B cell (primary cell): ENCODE results near the gene LRBA. TPM values are rescaled to one million over a fixed set of nuclear protein-coding genes. Genes with fewer than 3 reads are reported as not detected.

ENCODE experiments used
- ATAC-seq: fragments of 200-7000 bp; cut with Tn5 transposase; one replicate; pipeline ENCODE4 v1.10.0; 2021; ENCODE audit warnings: low read depth, mild to moderate bottlenecking, moderate number of reproducible peaks, moderate library complexity
- CTCF ChIA-PET: fragments of 350-600 bp; sonication (Branson Sonifier 250); formaldehyde crosslinking; loops from one replicate; lab custom pipeline; 2021; ENCODE audit warnings: antibody characterized with exemption, inconsistent platforms; lab: Charles Lee
- POLR2A ChIA-PET: fragments of 350-600 bp; sonication (Branson Sonifier 250); formaldehyde crosslinking; loops from one replicate; lab custom pipeline; 2021; ENCODE audit warnings: antibody characterized with exemption; lab: Charles Lee
- DNase-seq: peaks from one replicate; pipeline ENCODE4 v3.0.0; 2013
- H2AFZ ChIP-seq: 2 replicates; pipeline ENCODE4 v1.6.1; 2012; ENCODE audit warnings: mild to moderate bottlenecking, low read depth, low read length; ENCODE audit not compliant: insufficient read depth, poor library complexity, severe bottlenecking
- H3K27ac ChIP-seq, 2 donors: 1 replicate in 1 of 2; 2 replicates in 1 of 2; pipeline ENCODE4 v1.5.1; 2012 to 2013; ENCODE audit warnings: low read length in 2 of 2, mild to moderate bottlenecking in 2 of 2, moderate library complexity in 1 of 2
- H3K27me3 ChIP-seq, 4 experiments: fragments of 200-600 bp in 1 of 4; sonication (generic) in 1 of 4; replicated peaks in 1 of 4; 1 replicate in 2 of 4; 2 replicates in 2 of 4; pipeline versions ENCODE4 v1.6.1 to v1.7.0; 2013 to 2016; ENCODE audit warnings: low read length in 3 of 4, mild to moderate bottlenecking in 2 of 4, mixed read lengths in 1 of 4, moderate library complexity in 1 of 4; ENCODE audit not compliant: insufficient read depth in 4 of 4, control insufficient read depth in 3 of 4; ENCODE audit errors: control extremely low read depth in 1 of 4
- H3K36me3 ChIP-seq, 2 experiments: replicated peaks in 1 of 2; 1 replicate in 1 of 2; 2 replicates in 1 of 2; pipeline versions ENCODE4 v1.6.1 to v1.7.1; 2013; ENCODE audit warnings: low read length in 1 of 2; ENCODE audit not compliant: insufficient read depth in 2 of 2, control insufficient read depth in 1 of 2; ENCODE audit errors: control extremely low read depth in 1 of 2, extremely low read depth in 1 of 2
- H3K4me1 ChIP-seq, 2 donors: fragments of 200-600 bp in 1 of 2; sonication (generic) in 1 of 2; 1 replicate in 1 of 2; 2 replicates in 1 of 2; pipeline versions ENCODE4 v1.5.1 to v1.6.1; 2013 to 2017; ENCODE audit warnings: low read length in 2 of 2; ENCODE audit not compliant: control insufficient read depth in 2 of 2, insufficient read depth in 2 of 2
- H3K4me2 ChIP-seq: replicated peaks from 2 replicates; pipeline ENCODE3; 2012; ENCODE audit warnings: mild to moderate bottlenecking, low read depth, low read length; ENCODE audit not compliant: poor library complexity, severe bottlenecking
- H3K4me3 ChIP-seq, 5 experiments: fragments of 200-600 bp in 1 of 5; sonication (generic) in 1 of 5; 1 replicate in 3 of 5; 2 replicates in 2 of 5; pipeline versions ENCODE4 v1.5.1 to v1.7.0; 2011 to 2016; ENCODE audit warnings: low read length in 4 of 5, mild to moderate bottlenecking in 4 of 5, low read depth in 2 of 5, control low read depth in 1 of 5, moderate library complexity in 1 of 5; ENCODE audit not compliant: insufficient read depth in 1 of 5; ENCODE audit errors: control extremely low read depth in 1 of 5, extremely low read depth in 1 of 5
- H3K79me2 ChIP-seq: fragments of 200-600 bp; sonication (generic); one replicate; pipeline ENCODE4 v1.6.0; 2016; ENCODE audit warnings: low read length; ENCODE audit not compliant: control insufficient read depth, insufficient read depth
- H3K9ac ChIP-seq: fragments of 200-600 bp; sonication (generic); 2 replicates; pipeline ENCODE4 v1.6.1; 2017; ENCODE audit warnings: mild to moderate bottlenecking, low read length, moderate library complexity
- H3K9me3 ChIP-seq, 3 donors: one replicate each; pipeline versions ENCODE4 v1.6.1 to v1.7.1; 2013; ENCODE audit warnings: low read length in 2 of 3; ENCODE audit not compliant: control insufficient read depth in 2 of 3, insufficient read depth in 1 of 3; ENCODE audit errors: control extremely low read depth in 1 of 3
- H4K20me1 ChIP-seq: 2 replicates; pipeline ENCODE4 v1.6.0; 2012; ENCODE audit warnings: mild to moderate bottlenecking, low read length; ENCODE audit not compliant: insufficient read depth, control insufficient read depth, poor library complexity, severe bottlenecking
- H3K27ac Mint-ChIP-seq: one replicate; pipeline ENCODE4 v1.8.0; 2021; ENCODE audit warnings: mixed read lengths
- H3K27me3 Mint-ChIP-seq: one replicate; pipeline ENCODE4 v1.8.0; 2021; ENCODE audit warnings: mixed read lengths
- H3K4me1 Mint-ChIP-seq: one replicate; pipeline ENCODE4 v1.8.0; 2021; ENCODE audit warnings: mixed read lengths
- H3K4me3 Mint-ChIP-seq: one replicate; pipeline ENCODE4 v1.8.0; 2021; ENCODE audit warnings: mixed read lengths
- H3K9me3 Mint-ChIP-seq: one replicate; pipeline ENCODE4 v1.8.0; 2022; ENCODE audit warnings: mixed read lengths; ENCODE audit not compliant: insufficient read depth
- CTCF ChIP-seq: fragments of 200-600 bp; IDR thresholded peaks from one replicate; pipeline ENCODE4 v1.8.0; 2022; ENCODE audit warnings: antibody characterized with exemption, mild to moderate bottlenecking
- EZH2 ChIP-seq: IDR thresholded peaks from 2 replicates; pipeline ENCODE4 v1.6.1; 2012; ENCODE audit warnings: borderline replicate concordance, low read depth, mild to moderate bottlenecking, moderate library complexity, low read length; ENCODE audit not compliant: insufficient read depth, poor library complexity, severe bottlenecking
- WGBS: methylation state at CpG from one replicate; pipeline ENCODE4 v1.1.5; 2013; ENCODE audit warnings: missing lambda C conversion rate; ENCODE audit not compliant: insufficient coverage; 5-methylcytosine and 5-hydroxymethylcytosine counted together
- intact Hi-C: fragments of 100-400 bp; cut with micrococcal nuclease; formaldehyde crosslinking; loops from one replicate; pipeline ENCODE4 v1.10.0; 2022
- polyA plus RNA-seq: library from polyadenylated mRNA; depleted of rRNA; stranded (reverse); fragments of >200 nt; gene quantifications from 2 replicates; pipeline ENCODE4 v1.2.3, GENCODE V29; 2012
- total RNA-seq, 2 donors: library from RNA; stranded (reverse); fragments of 120-200 nt in 1 of 2; gene quantifications; 1 replicate in 1 of 2; 2 replicates in 1 of 2; pipeline versions ENCODE4 v1.2.3 to v1.2.4, GENCODE V29; 2013 to 2022

LRBA gene
- total and polyA plus RNA-seq, 2 donors (not counting 1 experiment from before 2014, with no cell fraction given), result 17.5 to 86.7 TPM

DNA sequence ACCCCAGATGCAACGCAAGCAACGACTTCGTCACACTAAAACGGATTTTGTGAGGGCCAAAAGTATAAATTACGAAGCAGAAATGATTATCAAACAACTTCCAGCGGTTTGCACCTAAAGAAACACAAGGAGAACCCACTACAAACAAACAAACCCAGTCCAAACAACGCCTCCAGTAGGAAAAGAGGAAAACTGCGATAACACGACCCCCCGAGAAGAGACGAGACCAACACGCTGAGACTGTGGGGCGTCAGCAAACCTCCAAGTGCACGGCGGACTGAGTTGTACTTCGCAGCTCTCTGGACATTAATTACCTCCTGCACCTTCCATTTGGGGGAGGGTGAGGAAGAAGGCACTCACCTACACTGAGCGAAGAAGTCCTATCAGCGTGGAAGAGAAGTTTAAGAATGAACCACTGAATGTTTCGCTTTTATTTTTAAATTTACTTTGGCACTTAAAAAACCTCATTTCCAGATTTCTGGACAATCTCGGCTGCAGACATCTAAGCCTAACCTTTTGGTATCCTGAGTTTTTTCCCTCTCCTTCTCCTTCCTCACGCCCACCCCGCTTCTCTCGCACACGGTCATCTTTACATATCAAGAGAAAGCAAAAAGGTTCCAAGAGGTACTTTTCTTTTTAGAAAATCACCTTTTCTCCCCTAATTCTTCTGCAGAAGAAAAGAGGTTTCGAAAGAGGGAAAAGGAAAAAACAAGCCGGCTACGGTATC lies 432.8 kb downstream of the LRBA start, which contains the start of gene MAB21L2:
Gene MAB21L2, plus strand, starts transcription at position 6 of the 727 bp plus-strand sequence. CDS start 879 bp downstream, outside the sequence.
- Mint-ChIP-seq H3K27me3 (no peaks in the 10 kb centered on the region), H3K9me3 (no peaks in the 10 kb centered on the region), H3K27ac (no peak within 1 kb of the TSS), H3K4me3 (no peak within 1 kb of the TSS), H3K4me1 (no peaks in the 10 kb centered on the region)
- no peaks in the 10 kb centered on the region for H3K79me2 ChIP-seq
- no peak within 1 kb of the TSS for H3K9ac ChIP-seq
- DNase-seq (no peak), ATAC-seq (no peak)
- H4K20me1 ChIP-seq, result no peaks in the 10 kb centered on the region
- no peak for TF ChIP-seq EZH2
- TF ChIP-seq CTCF, result no peak
- H3K4me2 ChIP-seq, result no peak within 1 kb of the TSS
- 97% methylated on average over 11 of the region's 27 CpGs for WGBS
- peaks cover 0 to 26% (median 0%) of the 10 kb centered on the region in 3 donors for H3K9me3 ChIP-seq
- intact Hi-C loops, result no loop called here
- peaks cover 2 to 38% of the 10 kb centered on the region in 2 experiments for H3K36me3 ChIP-seq
- H3K4me1 ChIP-seq, result no peaks in the 10 kb centered on the region
- H3K27me3 ChIP-seq, result no peaks in the 10 kb centered on the region
- no peak within 1 kb of the TSS for H2AFZ ChIP-seq
- ChIA-PET CTCF (no interaction called here), POLR2A (no interaction called here)
- H3K27ac ChIP-seq, result no peak within 1 kb of the TSS
- no peak within 1 kb of the TSS for H3K4me3 ChIP-seq

GRCh38 chr4:150581641-150582051 lies 433.4 kb downstream of the LRBA start:
- H3K27ac ChIP-seq, result no peak overlapping the region
- DNase-seq, result no peak

More at GRCh38 chr4:150581641-150582051, 433.4 kb downstream of the LRBA start:
- CTCF ChIA-PET, result no interaction called here
- Histone ChIP-seq H3K27me3 (no peaks in the 10 kb centered on the region), H2AFZ (no peak overlapping the region), H3K4me2 (no peak overlapping the region), H3K9me3 (peaks cover 0 to 26% (median 0%) of the 10 kb centered on the region in 3 donors), H3K9ac (no peak overlapping the region), H3K4me1 (no peaks in the 10 kb centered on the region), H3K79me2 (no peaks in the 10 kb centered on the region), H3K36me3 (peaks cover 2 to 34% of the 10 kb centered on the region in 2 experiments), H3K4me3 (no peak overlapping the region), H4K20me1 (no peaks in the 10 kb centered on the region)
- Mint-ChIP-seq H3K27me3 (no peaks in the 10 kb centered on the region), H3K27ac (no peak overlapping the region), H3K4me3 (no peak overlapping the region), H3K9me3 (no peaks in the 10 kb centered on the region), H3K4me1 (no peaks in the 10 kb centered on the region)
- intact Hi-C loops, result no loop called here
- WGBS, result 95% methylated on average over 6 of the region's 13 CpGs
- POLR2A ChIA-PET, result no interaction called here
- no peak for ATAC-seq
- TF ChIP-seq CTCF (no peak), EZH2 (no peak)
